HG02588 (cell line): ENCODE data around the gene CHKA.
A peak's percentile ranks its signal among the peaks of the same experiment; 100 is the strongest.

ENCODE experiments used
- ATAC-seq: cut with Tn5 transposase; IDR thresholded peaks from one replicate; pipeline ENCODE4 v1.9.1; 2021; ENCODE audit warnings: mild to moderate bottlenecking, moderate library complexity; ENCODE audit not compliant: unreplicated experiment

The CHKA gene

DNA sequence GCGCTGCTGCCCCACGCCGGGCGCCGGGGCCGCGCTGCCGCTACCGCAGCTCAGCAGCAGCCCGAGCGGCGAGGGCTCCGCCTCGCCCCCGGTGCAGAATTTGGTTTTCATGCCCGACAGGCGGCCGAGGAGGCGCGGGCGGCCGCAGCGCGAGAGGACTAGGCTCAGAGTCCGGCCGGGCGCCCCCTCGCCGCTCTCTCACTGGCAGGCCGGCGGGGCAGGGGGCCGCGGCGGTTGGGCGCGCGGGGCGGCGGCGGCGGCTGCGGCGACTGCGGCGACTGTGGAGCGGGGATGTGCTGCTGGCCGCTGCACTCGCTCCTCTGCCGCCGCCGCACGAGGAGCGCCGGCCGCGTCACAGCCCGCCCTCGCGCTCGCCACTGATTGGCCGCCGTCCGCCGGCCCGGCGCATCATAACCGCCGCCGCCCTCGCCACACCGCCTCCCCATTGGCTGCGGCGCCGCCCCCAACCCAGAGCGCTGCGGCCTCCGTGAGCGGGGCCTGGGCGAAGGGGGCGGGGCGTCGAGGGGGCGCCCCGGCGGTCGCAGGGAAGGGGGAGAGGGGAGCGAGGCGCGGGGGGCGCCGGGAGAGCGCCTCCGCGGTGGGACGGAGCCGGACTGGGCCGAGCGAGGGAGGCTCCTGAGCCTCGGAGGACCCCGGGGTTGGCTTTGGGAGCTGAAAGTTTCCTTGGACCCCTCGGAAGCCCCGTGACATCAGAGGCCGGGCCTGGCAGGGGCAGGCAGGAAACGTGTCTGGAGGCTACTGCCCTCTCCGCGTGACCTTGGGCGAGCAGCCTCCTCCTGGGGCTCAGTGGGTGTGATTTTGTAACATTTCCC, at the start of gene CHKA:
Gene CHKA, minus strand, starts transcription at position 322 of the 833 bp plus-strand sequence. Its CDS starts 211 bp downstream, at position 111.
- ATAC-seq: peak; percentile 80

DNA sequence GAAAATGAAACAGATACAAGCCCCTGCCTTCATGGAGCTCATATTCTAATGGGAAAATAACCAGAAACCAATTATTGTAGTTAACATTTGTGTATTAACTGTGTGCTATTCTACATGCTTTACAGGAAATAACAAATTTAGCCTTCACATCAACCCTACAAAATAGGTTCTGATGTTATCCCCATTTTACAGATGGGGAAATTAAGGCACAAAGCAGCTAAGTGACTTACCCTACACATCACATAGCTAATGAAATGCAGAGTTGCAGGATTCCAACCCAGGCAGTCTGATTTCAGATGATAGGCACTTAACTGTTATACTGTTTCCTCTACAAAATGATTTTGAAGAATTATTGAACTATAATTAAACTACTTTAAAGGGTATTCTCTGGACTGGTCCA, 48.3 kb upstream of the CHKA start:
- no peak for ATAC-seq

GRCh38 chr11:68168694-68169093, 47.5 kb upstream of the CHKA start:
- ATAC-seq: no peak

DNA sequence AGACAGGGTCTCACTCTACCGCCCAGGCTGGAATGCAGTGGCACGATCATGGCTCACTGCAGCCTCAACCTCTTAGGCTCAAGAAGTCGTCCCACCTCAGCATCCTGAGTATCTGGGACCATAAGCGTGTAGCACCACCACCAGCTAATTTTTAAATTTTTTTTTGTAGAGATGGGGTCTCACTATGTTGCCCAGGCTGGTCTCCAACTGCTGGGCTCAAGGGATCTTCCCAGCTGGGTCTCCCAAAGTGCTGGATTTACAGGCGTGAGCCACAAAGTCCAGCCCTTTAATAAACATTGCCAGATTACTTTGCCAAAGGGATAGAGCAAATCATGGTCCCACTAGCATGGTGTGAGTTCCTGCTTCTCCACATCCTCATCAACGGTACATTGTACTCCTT, 46.3 kb upstream of the CHKA start:
- ATAC-seq: no peak

DNA sequence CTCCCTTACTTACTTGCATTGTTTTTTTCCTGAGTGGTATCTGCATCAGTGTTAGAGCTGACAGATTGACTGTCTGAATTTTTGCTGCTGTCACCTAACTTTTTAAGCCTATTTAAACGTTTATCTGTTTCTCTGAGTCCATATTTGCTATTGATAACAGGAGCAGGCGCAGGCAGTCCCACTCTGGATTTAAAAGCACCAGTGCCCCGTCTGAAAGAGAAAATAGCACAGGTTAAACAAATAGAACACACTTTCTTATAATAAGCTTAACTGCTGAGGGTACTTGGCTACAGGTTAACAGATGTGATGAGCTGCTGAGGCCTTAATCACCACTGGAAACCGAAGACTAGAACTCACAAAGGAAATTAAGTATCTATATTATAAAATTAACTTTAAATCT, 45.8 kb upstream of the CHKA start:
- ATAC-seq: no peak

- no peak for ATAC-seq
Measured at GRCh38 chr11:68165601-68166000, 44.4 kb upstream of the CHKA start.

- no peak for ATAC-seq
Measured at GRCh38 chr11:68164437-68164836, 43.2 kb upstream of the CHKA start.

- ATAC-seq: no peak
Measured at GRCh38 chr11:68163691-68164090, 42.5 kb upstream of the CHKA start.

GRCh38 chr11:68160100-68160695, 39.0 kb upstream of the CHKA start:
- ATAC-seq: no peak

DNA sequence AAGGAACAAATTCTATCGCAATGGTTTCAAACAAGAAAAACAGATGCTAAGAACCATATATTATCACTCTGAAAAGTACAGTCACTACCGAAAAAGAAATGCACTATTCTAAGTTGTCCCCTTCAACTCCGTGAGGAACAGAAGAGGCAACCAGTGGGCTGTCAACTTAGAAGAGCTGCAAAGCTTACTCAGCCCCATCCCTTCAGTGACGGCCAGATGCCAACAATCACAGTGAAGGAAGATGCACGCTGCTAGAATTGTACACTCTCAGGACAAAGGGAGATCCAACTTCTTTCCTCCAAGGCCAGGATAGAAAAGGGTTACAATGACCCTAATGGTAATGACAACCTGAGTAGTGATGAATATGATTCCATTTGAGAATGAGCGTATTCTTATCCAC, 38.5 kb upstream of the CHKA start:
- ATAC-seq: no peak

DNA sequence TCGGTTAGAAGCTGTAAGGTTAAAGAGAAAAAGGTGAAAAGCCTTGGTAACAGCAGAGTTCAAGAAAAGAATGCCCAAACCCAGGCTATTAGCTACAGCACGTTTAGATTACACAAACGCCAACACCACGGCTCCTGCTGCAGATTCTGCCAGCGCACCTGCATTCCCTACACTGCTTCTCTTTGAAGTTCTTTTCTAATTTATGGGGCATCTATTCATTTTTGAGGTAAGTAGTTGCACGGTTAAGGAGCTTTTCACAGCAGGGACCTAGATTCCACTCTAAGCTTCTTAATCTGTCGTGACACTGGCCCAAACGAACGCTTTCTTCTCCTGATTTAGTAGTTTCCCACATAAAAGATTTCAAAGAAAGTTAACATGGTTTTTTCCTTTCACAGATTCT, 38.0 kb upstream of the CHKA start:
- ATAC-seq: no peak

- ATAC-seq: no peak
Measured at GRCh38 chr11:68158580-68158979, 37.4 kb upstream of the CHKA start.

GRCh38 chr11:68153742-68154141, 32.6 kb upstream of the CHKA start:
- no peak for ATAC-seq

- ATAC-seq: no peak
Measured at GRCh38 chr11:68150037-68150436, 28.8 kb upstream of the CHKA start.

GRCh38 chr11:68149417-68149816, 28.2 kb upstream of the CHKA start:
- no peak for ATAC-seq

- no peak for ATAC-seq
Measured at GRCh38 chr11:68148879-68149278, 27.7 kb upstream of the CHKA start.

GRCh38 chr11:68148071-68148805, 27.1 kb upstream of the CHKA start:
- ATAC-seq: no peak

- no peak for ATAC-seq
Measured at GRCh38 chr11:68146704-68147474, 25.7 kb upstream of the CHKA start.

GRCh38 chr11:68146010-68146540, 24.9 kb upstream of the CHKA start:
- no peak for ATAC-seq

DNA sequence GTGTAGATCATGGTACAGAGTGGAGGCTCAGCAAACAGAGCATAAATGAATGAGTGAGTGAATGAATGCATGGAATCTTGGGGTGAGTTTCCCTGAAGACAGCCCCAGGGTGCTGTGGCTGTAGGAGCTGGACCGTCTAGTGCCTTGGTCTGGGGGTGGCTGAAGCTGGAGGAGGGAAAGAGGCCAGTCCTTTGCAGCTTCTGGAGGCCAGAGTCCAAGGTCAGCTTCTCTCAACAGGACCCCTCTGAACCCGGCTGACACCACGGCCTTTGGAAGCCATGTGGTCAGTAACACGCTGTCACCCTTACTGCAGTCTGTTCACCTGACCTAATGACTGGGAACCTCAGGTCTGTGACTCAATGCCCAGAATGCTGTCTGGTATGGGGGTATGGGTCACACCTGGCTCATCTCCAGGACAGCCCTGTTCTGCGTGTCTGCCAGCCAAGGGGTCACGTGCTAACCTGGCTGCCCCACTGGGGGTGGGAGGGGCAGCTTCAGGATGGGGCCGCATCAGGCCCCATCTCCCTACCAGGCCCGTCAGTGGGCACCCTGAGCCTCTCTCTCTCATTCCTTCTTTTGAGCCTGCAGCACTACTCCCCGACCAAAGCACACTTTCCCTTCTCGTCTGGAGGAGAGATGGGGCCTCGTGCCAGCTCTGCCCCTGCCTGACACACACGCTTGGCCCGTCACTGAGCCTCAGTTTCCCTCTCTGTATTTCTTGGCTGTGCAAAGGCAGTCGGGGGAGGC, 24.1 kb upstream of the CHKA start:
- ATAC-seq: no peak
